Esophagus muscularis mucosa (tissue), 3 donors: Measurements from ENCODE around the gene ROBO1.

ENCODE experiments used
- POLR2A ChIP-seq: fragments of 450-650 bp; IDR thresholded peaks from one replicate; pipeline ENCODE4 v1.6.1; 2017; ENCODE audit warnings: antibody characterized with exemption, moderate library complexity, mild to moderate bottlenecking, low read depth
- POLR2AphosphoS5 ChIP-seq, 2 donors: sonication (generic); formaldehyde crosslinking; IDR thresholded peaks; one replicate each; pipeline ENCODE4 v1.6.1; 2017; ENCODE audit warnings: antibody characterized with exemption in 2 of 2
- TF ChIP-seq, protein P1 (sequence below), 3 experiments: fragments of 200-600 bp in 2 of 3; fragments of 450-650 bp in 1 of 3; sonication (generic) in 2 of 3; IDR thresholded peaks; one replicate each; pipeline ENCODE4 v1.5.1; 2017 to 2019; ENCODE audit warnings: antibody characterized with exemption in 3 of 3, mild to moderate bottlenecking in 2 of 3, moderate library complexity in 1 of 3

DNA sequence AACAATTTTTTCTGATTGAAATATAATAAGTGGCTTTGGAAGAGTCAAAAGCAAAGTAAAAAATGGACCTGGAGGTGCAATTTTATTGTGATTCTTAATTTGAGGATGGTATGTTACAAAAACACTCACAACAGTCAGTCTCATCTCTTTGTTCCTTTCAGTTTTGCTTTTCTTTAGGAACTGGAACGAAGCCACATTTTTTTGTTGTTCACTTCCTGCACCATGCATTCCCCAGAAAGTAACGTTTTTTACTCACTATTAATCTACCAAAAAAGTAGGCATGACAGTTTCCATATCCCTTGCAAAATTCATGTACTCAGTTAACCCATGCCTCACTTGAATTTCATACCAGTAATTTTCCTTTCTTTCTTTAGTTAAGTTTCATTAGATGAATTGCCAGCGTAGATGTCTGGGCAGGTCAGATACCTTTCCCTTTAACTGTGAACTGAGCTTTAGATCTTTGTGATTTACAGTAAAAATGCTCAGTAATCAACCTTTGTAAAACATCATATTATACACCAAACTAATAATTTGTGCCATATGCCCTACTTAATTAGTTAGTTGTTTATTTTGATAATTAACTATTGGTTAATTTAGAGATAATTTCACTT lies 384.3 kb downstream of the ROBO1 start:
- TF ChIP-seq, protein P1, sequence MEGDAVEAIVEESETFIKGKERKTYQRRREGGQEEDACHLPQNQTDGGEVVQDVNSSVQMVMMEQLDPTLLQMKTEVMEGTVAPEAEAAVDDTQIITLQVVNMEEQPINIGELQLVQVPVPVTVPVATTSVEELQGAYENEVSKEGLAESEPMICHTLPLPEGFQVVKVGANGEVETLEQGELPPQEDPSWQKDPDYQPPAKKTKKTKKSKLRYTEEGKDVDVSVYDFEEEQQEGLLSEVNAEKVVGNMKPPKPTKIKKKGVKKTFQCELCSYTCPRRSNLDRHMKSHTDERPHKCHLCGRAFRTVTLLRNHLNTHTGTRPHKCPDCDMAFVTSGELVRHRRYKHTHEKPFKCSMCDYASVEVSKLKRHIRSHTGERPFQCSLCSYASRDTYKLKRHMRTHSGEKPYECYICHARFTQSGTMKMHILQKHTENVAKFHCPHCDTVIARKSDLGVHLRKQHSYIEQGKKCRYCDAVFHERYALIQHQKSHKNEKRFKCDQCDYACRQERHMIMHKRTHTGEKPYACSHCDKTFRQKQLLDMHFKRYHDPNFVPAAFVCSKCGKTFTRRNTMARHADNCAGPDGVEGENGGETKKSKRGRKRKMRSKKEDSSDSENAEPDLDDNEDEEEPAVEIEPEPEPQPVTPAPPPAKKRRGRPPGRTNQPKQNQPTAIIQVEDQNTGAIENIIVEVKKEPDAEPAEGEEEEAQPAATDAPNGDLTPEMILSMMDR (IDR thresholded peaks at IDR 0.05), result no peak
- TF ChIP-seq POLR2A (no peak), POLR2AphosphoS5 (IDR thresholded peaks at IDR 0.05) (no peak)
